ENCODE results near the gene GCLC.
"Not testable (repeated sequence)": the region's sequence is repeated elsewhere in the genome, so short reads cannot be mapped to it uniquely, and the experiment has no call there.

GRCh38 chr6:53551681-53552080 lies 6.8 kb upstream of the GCLC start:
- not testable (repeated sequence) for TF ChIP-seq POLR2AphosphoS5 (IDR thresholded peaks at IDR 0.05; ENCODE audit: borderline replicate concordance, low read depth, low read length); EZH2 (IDR thresholded peaks at IDR 0.05); FOXP2 (optimal IDR thresholded peaks at IDR 0.05; ENCODE audit: control extremely low read depth, extremely low read length, insufficient read depth)

Measured in SK-N-MC (cell line).